Cardiac muscle cell (in vitro differentiated cells and primary cell): ENCODE data around the gene ALK. TPM values are rescaled to one million over a fixed set of nuclear protein-coding genes. Genes with fewer than 3 reads are reported as not detected.

ENCODE experiments used
- DNase-seq, 2 donors: peaks; one replicate each; pipeline versions ENCODE4 v3.0.0 to v3.0.0-alpha.2; 2010 to 2017; ENCODE audit warnings: low read depth in 1 of 2, low spot score in 1 of 2
- H3K27ac ChIP-seq: fragments of 200-600 bp; sonication (generic); 2 replicates; pipeline ENCODE4 v1.5.1; 2016
- H3K27me3 ChIP-seq: fragments of 200-600 bp; sonication (generic); 2 replicates; pipeline ENCODE4 v1.6.0; 2016; ENCODE audit warnings: control low read depth
- H3K36me3 ChIP-seq: fragments of 200-600 bp; sonication (generic); 2 replicates; pipeline ENCODE4 v1.5.1; 2016; ENCODE audit warnings: control low read depth
- H3K4me1 ChIP-seq: fragments of 200-600 bp; sonication (generic); 2 replicates; pipeline ENCODE4 v1.8.1; 2017; ENCODE audit warnings: low read depth, mild to moderate bottlenecking, mixed run types
- H3K4me3 ChIP-seq: fragments of 200-600 bp; sonication (generic); 2 replicates; pipeline ENCODE4 v1.5.1; 2016; ENCODE audit warnings: mild to moderate bottlenecking
- H3K9me3 ChIP-seq: fragments of 200-600 bp; sonication (generic); 2 replicates; pipeline ENCODE4 v1.5.1; 2017; ENCODE audit warnings: low read depth, mild to moderate bottlenecking, control low read depth
- polyA plus RNA-seq: library from polyadenylated mRNA; unstranded; fragments of >200 nt; fragmentation: Nextera tagmentation; extraction: Ambion mirVana; gene quantifications from 2 replicates; pipeline ENCODE4 v1.2.1, GENCODE V29; 2016
- total RNA-seq: library from RNA; depleted of rRNA; stranded (reverse); fragments of >200 nt; gene quantifications from 2 replicates; pipeline ENCODE4 v1.2.3, GENCODE V29; 2016
- TF ChIP-seq, protein P1 (sequence below): IDR thresholded peaks from 2 replicates; pipeline ENCODE4 v1.5.1; 2012; ENCODE audit warnings: low read depth, mild to moderate bottlenecking, low read length

ALK gene
- total and polyA plus RNA-seq, 2 experiments from 2014 or later = 1.8 to 4.3 TPM

DNA sequence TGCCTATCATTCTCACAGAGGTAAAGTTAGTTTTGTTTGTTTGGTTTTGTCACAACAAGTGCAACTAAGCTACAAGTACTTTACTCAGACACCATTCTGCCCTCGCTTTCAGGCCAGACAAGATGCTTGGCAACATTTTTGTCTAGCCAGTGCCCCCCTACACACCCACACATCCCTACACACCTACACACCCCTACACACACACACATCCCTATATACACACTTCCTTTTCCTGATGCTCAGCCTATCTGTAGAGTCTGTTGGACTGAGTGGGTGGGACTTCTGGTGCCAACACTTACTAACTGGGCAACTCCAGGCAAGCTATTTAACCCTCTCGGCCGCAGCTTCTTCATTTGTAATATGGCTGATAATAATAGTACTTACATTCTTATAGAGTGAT lies 161.4 kb downstream of the ALK start:
- no peaks in the 10 kb centered on the region for H3K9me3 ChIP-seq
- no peaks in the 10 kb centered on the region for H3K4me1 ChIP-seq
- no peak overlapping the region for H3K4me3 ChIP-seq
- no peak overlapping the region for H3K27ac ChIP-seq
- no peak for DNase-seq
- TF ChIP-seq, protein P1, sequence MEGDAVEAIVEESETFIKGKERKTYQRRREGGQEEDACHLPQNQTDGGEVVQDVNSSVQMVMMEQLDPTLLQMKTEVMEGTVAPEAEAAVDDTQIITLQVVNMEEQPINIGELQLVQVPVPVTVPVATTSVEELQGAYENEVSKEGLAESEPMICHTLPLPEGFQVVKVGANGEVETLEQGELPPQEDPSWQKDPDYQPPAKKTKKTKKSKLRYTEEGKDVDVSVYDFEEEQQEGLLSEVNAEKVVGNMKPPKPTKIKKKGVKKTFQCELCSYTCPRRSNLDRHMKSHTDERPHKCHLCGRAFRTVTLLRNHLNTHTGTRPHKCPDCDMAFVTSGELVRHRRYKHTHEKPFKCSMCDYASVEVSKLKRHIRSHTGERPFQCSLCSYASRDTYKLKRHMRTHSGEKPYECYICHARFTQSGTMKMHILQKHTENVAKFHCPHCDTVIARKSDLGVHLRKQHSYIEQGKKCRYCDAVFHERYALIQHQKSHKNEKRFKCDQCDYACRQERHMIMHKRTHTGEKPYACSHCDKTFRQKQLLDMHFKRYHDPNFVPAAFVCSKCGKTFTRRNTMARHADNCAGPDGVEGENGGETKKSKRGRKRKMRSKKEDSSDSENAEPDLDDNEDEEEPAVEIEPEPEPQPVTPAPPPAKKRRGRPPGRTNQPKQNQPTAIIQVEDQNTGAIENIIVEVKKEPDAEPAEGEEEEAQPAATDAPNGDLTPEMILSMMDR = no peak
- H3K27me3 ChIP-seq = no peaks in the 10 kb centered on the region
- no peaks in the 10 kb centered on the region for H3K36me3 ChIP-seq

- no peak for DNase-seq
- TF ChIP-seq, protein P1 = no peak
- Histone ChIP-seq H3K4me3 (no peak overlapping the region), H3K27ac (no peak overlapping the region), H3K9me3 (no peaks in the 10 kb centered on the region), H3K36me3 (no peaks in the 10 kb centered on the region), H3K4me1 (no peaks in the 10 kb centered on the region), H3K27me3 (no peaks in the 10 kb centered on the region)
These were observed 162.0 kb downstream of the ALK start for GRCh38 chr2:29759360-29759759.

- TF ChIP-seq, protein P1 = no peak
- DNase-seq = no peak
- H3K4me1 ChIP-seq = no peaks in the 10 kb centered on the region
- H3K4me3 ChIP-seq = no peak overlapping the region
- H3K27me3 ChIP-seq = no peaks in the 10 kb centered on the region
- H3K9me3 ChIP-seq = no peaks in the 10 kb centered on the region
- no peak overlapping the region for H3K27ac ChIP-seq
- H3K36me3 ChIP-seq = no peaks in the 10 kb centered on the region
These were observed 165.6 kb downstream of the ALK start for GRCh38 chr2:29755829-29756228.

- TF ChIP-seq, protein P1 = no peak
- H3K27me3 ChIP-seq = no peaks in the 10 kb centered on the region
These were observed 166.2 kb downstream of the ALK start for GRCh38 chr2:29755233-29755632.

DNA sequence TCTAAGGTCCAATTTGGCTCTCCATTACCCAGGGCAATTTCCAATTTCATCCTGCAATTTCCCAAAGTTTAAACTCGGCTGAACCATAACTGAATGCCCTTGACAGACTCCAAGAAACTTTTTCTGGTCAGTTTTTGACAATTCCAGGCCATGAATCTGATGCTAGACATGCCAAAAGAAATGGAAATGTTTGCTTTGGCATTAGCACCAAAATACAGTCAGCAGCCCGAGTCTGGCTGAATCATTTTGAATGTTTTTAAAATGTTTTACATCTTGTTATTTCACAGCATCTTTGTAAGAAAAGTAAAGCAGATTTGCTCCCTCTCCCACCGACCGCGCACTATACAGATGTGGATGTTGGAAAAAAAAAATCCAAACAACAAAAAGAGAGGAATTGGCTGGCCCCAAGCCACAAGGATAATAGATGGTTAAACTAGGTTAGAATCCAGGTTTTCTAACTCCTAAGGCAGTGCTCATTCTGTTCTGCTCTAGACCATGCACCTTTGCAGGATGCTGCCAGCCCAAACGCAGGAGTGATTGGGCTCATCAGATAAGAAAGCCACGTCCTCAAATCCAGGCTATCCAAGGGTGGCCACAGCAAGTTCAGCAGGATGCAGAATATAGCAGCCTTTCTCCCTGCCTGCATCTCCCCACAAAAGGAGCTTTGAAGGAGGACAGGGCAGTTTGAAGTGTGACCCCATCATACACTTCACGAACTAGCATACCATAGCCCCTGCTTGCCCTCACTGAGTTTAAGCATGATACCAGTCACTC lies 167.5 kb downstream of the ALK start:
- Histone ChIP-seq H3K4me1 (no peaks in the 10 kb centered on the region), H3K27me3 (no peaks in the 10 kb centered on the region), H3K27ac (no peak overlapping the region), H3K36me3 (no peaks in the 10 kb centered on the region), H3K9me3 (no peaks in the 10 kb centered on the region), H3K4me3 (no peak overlapping the region)
- TF ChIP-seq, protein P1 = no peak
- DNase-seq = no peak

More at GRCh38 chr2:29755233-29755632, 166.2 kb downstream of the ALK start:
- no peak for DNase-seq
- no peaks in the 10 kb centered on the region for H3K4me1 ChIP-seq
- no peaks in the 10 kb centered on the region for H3K9me3 ChIP-seq
- H3K36me3 ChIP-seq = no peaks in the 10 kb centered on the region
- H3K4me3 ChIP-seq = no peak overlapping the region
- no peak overlapping the region for H3K27ac ChIP-seq
